Endodermal cell (in vitro differentiated cells): ENCODE measurements around the gene IFT80. TPM values are rescaled to one million over a fixed set of nuclear protein-coding genes. Genes with fewer than 3 reads are reported as not detected.
"Not testable (repeated sequence)": the region's sequence is repeated elsewhere in the genome, so short reads cannot be mapped to it uniquely, and the experiment has no call there.

Experiments used
- DNase-seq: peaks from one replicate; pipeline ENCODE4 v3.0.0-alpha.2; 2017
- H3K27ac ChIP-seq: 2 replicates; pipeline ENCODE4 v1.5.1; 2013; ENCODE audit warnings: mild to moderate bottlenecking, low read depth, low read length, moderate library complexity
- H3K27me3 ChIP-seq: 2 replicates; pipeline ENCODE4 v1.6.1; 2013; ENCODE audit warnings: mild to moderate bottlenecking, low read length, moderate library complexity; ENCODE audit not compliant: insufficient read depth, control insufficient read depth, poor library complexity, severe bottlenecking
- H3K36me3 ChIP-seq: 2 replicates; pipeline ENCODE4 v1.7.0; 2013; ENCODE audit warnings: mild to moderate bottlenecking, low read length, moderate library complexity; ENCODE audit not compliant: control insufficient read depth, insufficient read depth
- H3K4me1 ChIP-seq: one replicate; pipeline ENCODE4 v1.7.0; 2013; ENCODE audit warnings: low read length; ENCODE audit not compliant: control insufficient read depth, insufficient read depth
- H3K4me3 ChIP-seq: 2 replicates; pipeline ENCODE4 v1.5.1; 2013; ENCODE audit warnings: mild to moderate bottlenecking, low read length, moderate library complexity
- H3K9ac ChIP-seq: 2 replicates; pipeline ENCODE4 v1.6.1; 2013; ENCODE audit warnings: mild to moderate bottlenecking, low read length, moderate library complexity; ENCODE audit not compliant: poor library complexity, severe bottlenecking; ENCODE audit errors: extremely low read depth
- H3K9me3 ChIP-seq: 2 replicates; pipeline ENCODE4 v1.6.1; 2013; ENCODE audit warnings: mild to moderate bottlenecking, low read length, moderate library complexity; ENCODE audit not compliant: control insufficient read depth
- H3K27ac Mint-ChIP-seq: 2 replicates; pipeline ENCODE4 v1.8.0; 2020; ENCODE audit warnings: mixed read lengths
- H3K27me3 Mint-ChIP-seq: 2 replicates; pipeline ENCODE4 v1.8.0; 2021; ENCODE audit warnings: mild to moderate bottlenecking, mixed read lengths; ENCODE audit not compliant: insufficient read depth
- H3K36me3 Mint-ChIP-seq: 2 replicates; pipeline ENCODE4 v1.8.0; 2020; ENCODE audit warnings: low read depth, mixed read lengths
- H3K4me1 Mint-ChIP-seq: 2 replicates; pipeline ENCODE4 v1.8.0; 2020; ENCODE audit warnings: mixed read lengths
- H3K4me3 Mint-ChIP-seq: 2 replicates; pipeline ENCODE4 v1.8.0; 2020; ENCODE audit warnings: mild to moderate bottlenecking, moderate library complexity, mixed read lengths
- H3K9me3 Mint-ChIP-seq: 2 replicates; pipeline ENCODE4 v1.8.0; 2020; ENCODE audit warnings: mild to moderate bottlenecking, mixed read lengths
- CTCF ChIP-seq: fragments of 200-600 bp; sonication (generic); conservative IDR thresholded peaks from 2 replicates; pipeline ENCODE4 v1.5.0; 2021; ENCODE audit warnings: antibody characterized with exemption, mild to moderate bottlenecking
- WGBS, 2 experiments: methylation state at CpG; one replicate each; pipeline versions ENCODE4 v1.1.5 to v1.1.7; 2013; ENCODE audit warnings: missing lambda C conversion rate in 2 of 2, mixed read lengths in 1 of 2; ENCODE audit not compliant: insufficient coverage in 1 of 2, insufficient read length in 1 of 2; 5-methylcytosine and 5-hydroxymethylcytosine counted together
- total RNA-seq, 2 donors: library from RNA; stranded (reverse); fragmentation: NEBNext Ultra II Directional in 1 of 2; extraction: Animal tissue kit (Norgen Biotek cat#: 25700) in 1 of 2; gene quantifications; 2 replicates in 1 of 2; 3 replicates in 1 of 2; pipeline ENCODE4 v1.2.1, GENCODE V29; 2021

The IFT80 gene
- total RNA-seq, 2 donors from 2014 or later: 35.0 to 40.6 TPM

DNA sequence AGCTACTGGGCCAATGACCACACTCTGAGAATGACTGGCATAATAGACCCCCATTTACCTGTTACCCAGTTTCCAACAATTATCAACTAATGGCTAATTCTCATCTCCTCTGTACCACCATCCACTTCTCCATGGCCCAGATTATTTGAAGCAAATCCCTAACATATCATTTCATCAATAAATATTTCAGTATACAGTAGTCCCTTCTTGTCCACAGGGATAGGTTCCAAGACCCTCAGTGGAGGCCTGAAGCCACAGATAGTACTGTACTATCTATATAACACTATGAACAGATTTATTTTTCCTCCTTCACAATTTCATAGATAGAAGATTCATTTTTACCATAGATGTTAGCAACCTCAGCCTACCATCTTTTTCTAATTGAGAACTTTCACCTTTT lies 68.3 kb downstream of the IFT80 start:
- no peaks in the 10 kb centered on the region for H3K9me3 ChIP-seq
- Mint-ChIP-seq H3K27me3 (no peaks in the 10 kb centered on the region), H3K4me3 (no peak overlapping the region), H3K36me3 (peaks cover 5% of the 10 kb centered on the region), H3K4me1 (peaks cover 14% of the 10 kb centered on the region), H3K27ac (no peak overlapping the region), H3K9me3 (no peaks in the 10 kb centered on the region)
- no peak for TF ChIP-seq CTCF
- H3K9ac ChIP-seq: no peak overlapping the region
- H3K27me3 ChIP-seq: no peaks in the 10 kb centered on the region
- no peak for DNase-seq
- no peaks in the 10 kb centered on the region for H3K4me1 ChIP-seq
- no peak overlapping the region for H3K27ac ChIP-seq
- H3K36me3 ChIP-seq: no peaks in the 10 kb centered on the region
- H3K4me3 ChIP-seq: no peak overlapping the region

- H3K27ac Mint-ChIP-seq: no peak overlapping the region
- no peak for DNase-seq
- no peaks in the 10 kb centered on the region for H3K27me3 ChIP-seq
- H3K4me1 Mint-ChIP-seq: peaks cover 14% of the 10 kb centered on the region
- WGBS, 2 experiments: 86% methylated on average over 1 of the region's 1 CpG; no CpG with 5 or more reads in 1 of the 2 experiments
- no peaks in the 10 kb centered on the region for H3K27me3 Mint-ChIP-seq
- H3K36me3 ChIP-seq: no peaks in the 10 kb centered on the region
- no peak overlapping the region for H3K4me3 Mint-ChIP-seq
- no peak overlapping the region for H3K4me3 ChIP-seq
- no peak overlapping the region for H3K27ac ChIP-seq
- no peaks in the 10 kb centered on the region for H3K4me1 ChIP-seq
- peaks cover 5% of the 10 kb centered on the region for H3K36me3 Mint-ChIP-seq
- H3K9ac ChIP-seq: no peak overlapping the region
- H3K9me3 Mint-ChIP-seq: no peaks in the 10 kb centered on the region
- TF ChIP-seq CTCF: no peak
- no peaks in the 10 kb centered on the region for H3K9me3 ChIP-seq
These were observed 68.9 kb downstream of the IFT80 start for GRCh38 chr3:160330109-160330508.

DNA sequence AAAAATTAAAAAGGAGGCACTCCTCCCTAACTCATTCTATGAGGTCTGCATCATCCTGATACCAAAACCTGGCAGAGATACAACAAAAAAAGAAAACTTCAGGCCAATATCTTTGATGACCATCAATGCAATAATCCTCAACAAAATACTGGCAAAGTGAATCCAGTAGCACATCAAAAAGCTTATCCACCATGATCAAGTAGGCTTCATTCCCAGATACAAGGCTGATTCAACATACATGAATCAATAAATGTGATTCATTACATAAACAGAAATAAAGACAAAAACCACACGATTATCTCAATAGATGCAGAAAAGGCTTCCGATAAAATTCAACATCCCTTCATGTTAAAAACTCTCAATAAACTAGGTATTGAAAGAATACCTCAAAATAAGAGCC lies 72.7 kb downstream of the IFT80 start:
- not testable (repeated sequence) for H3K36me3 Mint-ChIP-seq, H3K27ac ChIP-seq, H3K27me3 Mint-ChIP-seq, H3K27ac Mint-ChIP-seq, DNase-seq, H3K4me1 ChIP-seq, H3K4me3 Mint-ChIP-seq, H3K36me3 ChIP-seq, H3K9me3 Mint-ChIP-seq, H3K4me3 ChIP-seq, H3K4me1 Mint-ChIP-seq, H3K9me3 ChIP-seq, H3K9ac ChIP-seq, H3K27me3 ChIP-seq
- WGBS, 2 experiments: 94 to 100% methylated on average over 2 of the region's 2 CpGs

DNA sequence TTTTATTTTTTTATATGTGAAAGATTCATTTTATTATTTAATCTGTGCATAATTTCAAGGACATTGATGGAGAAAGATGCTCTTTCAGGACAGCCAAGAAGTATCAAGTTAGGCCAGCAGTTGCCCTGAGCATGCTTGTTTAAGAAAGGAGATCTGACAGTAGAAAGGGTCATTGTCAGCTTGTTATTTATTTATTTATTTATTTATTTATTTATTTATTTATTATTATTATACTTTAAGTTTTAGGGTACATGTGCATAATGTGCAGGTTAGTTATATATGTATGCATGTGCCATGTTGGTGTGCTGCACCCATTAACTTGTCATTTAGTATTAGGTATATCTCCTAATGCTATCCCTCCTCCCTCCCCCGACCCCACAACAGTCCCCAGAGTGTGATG lies 77.2 kb downstream of the IFT80 start:
- WGBS, 2 experiments: no CpG with 5 or more reads among the region's 1 CpG
- not testable (repeated sequence) for H3K9me3 ChIP-seq, H3K4me3 ChIP-seq, H3K27me3 ChIP-seq, H3K9ac ChIP-seq, H3K27ac Mint-ChIP-seq, DNase-seq, H3K9me3 Mint-ChIP-seq, H3K4me1 Mint-ChIP-seq, H3K36me3 ChIP-seq, H3K27ac ChIP-seq, H3K4me3 Mint-ChIP-seq, H3K27me3 Mint-ChIP-seq, H3K4me1 ChIP-seq
- H3K36me3 Mint-ChIP-seq: peaks cover 13% of the 10 kb centered on the region
